ENCODE data around the gene IL23R.

DNA sequence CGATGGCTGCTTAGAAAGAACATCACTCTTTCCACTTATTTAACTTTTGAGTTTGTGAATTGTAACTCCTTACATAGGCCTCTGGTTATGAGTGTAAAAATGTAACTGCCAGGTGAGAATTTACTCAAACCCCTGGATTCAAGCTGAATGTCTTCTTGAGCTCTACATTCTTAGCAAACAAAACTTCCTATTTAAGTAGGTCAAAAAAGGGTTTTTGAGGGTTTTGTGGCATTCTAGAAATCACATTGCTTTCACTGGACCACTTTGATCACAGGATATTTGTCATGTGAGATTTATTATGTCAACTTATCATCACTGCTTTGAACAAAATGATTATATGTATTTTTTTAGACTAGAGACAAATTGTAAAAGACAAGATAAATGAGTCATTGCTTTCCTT lies 5.7 kb downstream of the IL23R start:
- TF ChIP-seq EZH2phosphoT487 (IDR thresholded peaks at IDR 0.05; ENCODE audit: insufficient read depth, low read depth) (no peak), EZH2 (IDR thresholded peaks at IDR 0.05; ENCODE audit: insufficient read depth, poor library complexity, severe bottlenecking) (no peak)

Measured in GM23248 (cell line).